ENCODE data around the gene IFNA1. TPM values are rescaled to one million over a fixed set of nuclear protein-coding genes. Genes with fewer than 3 reads are reported as not detected.

The IFNA1 gene
- total RNA-seq, 1 donor from 2014 or later, result not detected

- no peak for TF ChIP-seq CTCF (IDR thresholded peaks at IDR 0.05; ENCODE audit: unreplicated experiment)
- Mint-ChIP-seq H3K4me3 (ENCODE audit: low read depth) (no peak overlapping the region), H3K9me3 (ENCODE audit: low read depth) (peaks cover 29% of the 10 kb centered on the region), H3K27ac (no peak overlapping the region), H3K27me3 (no peaks in the 10 kb centered on the region), H3K36me3 (ENCODE audit: insufficient read depth) (peaks cover 38% of the 10 kb centered on the region), H3K4me1 (ENCODE audit: low read depth) (peaks cover 1% of the 10 kb centered on the region)
- no peak for DNase-seq (ENCODE audit: low spot score, unreplicated experiment)
Measured at GRCh38 chr9:21465138-21465537, 24.9 kb downstream of the IFNA1 start.

- TF ChIP-seq CTCF (IDR thresholded peaks at IDR 0.05; ENCODE audit: unreplicated experiment), result peak; percentile 78
- peaks cover 40% of the 10 kb centered on the region for H3K36me3 Mint-ChIP-seq (ENCODE audit: insufficient read depth)
- H3K9me3 Mint-ChIP-seq (ENCODE audit: low read depth), result peaks cover 29% of the 10 kb centered on the region
- H3K27me3 Mint-ChIP-seq, result no peaks in the 10 kb centered on the region
- no peak overlapping the region for H3K27ac Mint-ChIP-seq
- DNase-seq (ENCODE audit: low spot score, unreplicated experiment), result no peak
- H3K4me3 Mint-ChIP-seq (ENCODE audit: low read depth), result no peak overlapping the region
- H3K4me1 Mint-ChIP-seq (ENCODE audit: low read depth), result peaks cover 2% of the 10 kb centered on the region
Measured at GRCh38 chr9:21465859-21466518, 25.8 kb downstream of the IFNA1 start.

GRCh38 chr9:21470126-21470525 lies 29.9 kb downstream of the IFNA1 start:
- H3K4me1 Mint-ChIP-seq (ENCODE audit: low read depth), result peaks cover 2% of the 10 kb centered on the region
- H3K4me3 Mint-ChIP-seq (ENCODE audit: low read depth), result no peak overlapping the region
- H3K27me3 Mint-ChIP-seq, result no peaks in the 10 kb centered on the region
- DNase-seq (ENCODE audit: low spot score, unreplicated experiment), result no peak
- no peak overlapping the region for H3K27ac Mint-ChIP-seq
- peaks cover 7% of the 10 kb centered on the region for H3K9me3 Mint-ChIP-seq (ENCODE audit: low read depth)
- peaks cover 19% of the 10 kb centered on the region for H3K36me3 Mint-ChIP-seq (ENCODE audit: insufficient read depth)
- no peak for TF ChIP-seq CTCF (IDR thresholded peaks at IDR 0.05; ENCODE audit: unreplicated experiment)

GRCh38 chr9:21473236-21473635 lies 33.0 kb downstream of the IFNA1 start:
- H3K4me1 Mint-ChIP-seq (ENCODE audit: low read depth), result peaks cover 1% of the 10 kb centered on the region
- no peaks in the 10 kb centered on the region for H3K9me3 Mint-ChIP-seq (ENCODE audit: low read depth)
- no peak overlapping the region for H3K27ac Mint-ChIP-seq
- H3K27me3 Mint-ChIP-seq, result no peaks in the 10 kb centered on the region
- peaks cover 7% of the 10 kb centered on the region for H3K36me3 Mint-ChIP-seq (ENCODE audit: insufficient read depth)
- TF ChIP-seq CTCF (IDR thresholded peaks at IDR 0.05; ENCODE audit: unreplicated experiment), result no peak
- DNase-seq (ENCODE audit: low spot score, unreplicated experiment), result no peak
- no peak overlapping the region for H3K4me3 Mint-ChIP-seq (ENCODE audit: low read depth)

- Mint-ChIP-seq H3K36me3 (ENCODE audit: insufficient read depth) (peaks cover 4% of the 10 kb centered on the region), H3K27ac (no peak overlapping the region), H3K27me3 (no peaks in the 10 kb centered on the region), H3K4me1 (ENCODE audit: low read depth) (no peaks in the 10 kb centered on the region), H3K9me3 (ENCODE audit: low read depth) (no peaks in the 10 kb centered on the region), H3K4me3 (ENCODE audit: low read depth) (no peak overlapping the region)
- no peak for TF ChIP-seq CTCF (IDR thresholded peaks at IDR 0.05; ENCODE audit: unreplicated experiment)
- no peak for DNase-seq (ENCODE audit: low spot score, unreplicated experiment)
Measured at GRCh38 chr9:21477466-21477865, 37.2 kb downstream of the IFNA1 start.

Data from progenitor cell of endocrine pancreas (in vitro differentiated cells).